ENCODE results near the gene KCNQ2.

DNA sequence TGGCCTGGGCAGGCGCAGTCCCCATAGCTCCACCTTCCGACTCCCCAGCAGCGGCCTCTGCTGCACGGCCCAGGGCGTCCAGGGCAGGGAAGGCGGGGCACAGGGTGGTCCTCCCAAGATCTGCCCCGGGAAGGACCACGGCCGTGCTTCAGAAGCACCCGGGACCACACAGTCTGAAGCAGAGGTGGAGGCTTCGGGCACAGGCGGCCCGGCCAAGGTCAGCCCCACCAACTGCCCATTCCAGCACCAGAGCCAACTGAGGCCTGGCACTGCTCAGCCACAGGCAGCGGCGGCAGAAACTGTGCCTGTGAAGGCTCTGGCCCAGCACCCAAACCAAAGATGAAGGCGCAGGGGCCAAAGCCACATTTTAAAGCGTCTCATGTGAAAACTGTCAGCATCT is 20.6 kb downstream of the KCNQ2 start:
- TF ChIP-seq, protein P1, sequence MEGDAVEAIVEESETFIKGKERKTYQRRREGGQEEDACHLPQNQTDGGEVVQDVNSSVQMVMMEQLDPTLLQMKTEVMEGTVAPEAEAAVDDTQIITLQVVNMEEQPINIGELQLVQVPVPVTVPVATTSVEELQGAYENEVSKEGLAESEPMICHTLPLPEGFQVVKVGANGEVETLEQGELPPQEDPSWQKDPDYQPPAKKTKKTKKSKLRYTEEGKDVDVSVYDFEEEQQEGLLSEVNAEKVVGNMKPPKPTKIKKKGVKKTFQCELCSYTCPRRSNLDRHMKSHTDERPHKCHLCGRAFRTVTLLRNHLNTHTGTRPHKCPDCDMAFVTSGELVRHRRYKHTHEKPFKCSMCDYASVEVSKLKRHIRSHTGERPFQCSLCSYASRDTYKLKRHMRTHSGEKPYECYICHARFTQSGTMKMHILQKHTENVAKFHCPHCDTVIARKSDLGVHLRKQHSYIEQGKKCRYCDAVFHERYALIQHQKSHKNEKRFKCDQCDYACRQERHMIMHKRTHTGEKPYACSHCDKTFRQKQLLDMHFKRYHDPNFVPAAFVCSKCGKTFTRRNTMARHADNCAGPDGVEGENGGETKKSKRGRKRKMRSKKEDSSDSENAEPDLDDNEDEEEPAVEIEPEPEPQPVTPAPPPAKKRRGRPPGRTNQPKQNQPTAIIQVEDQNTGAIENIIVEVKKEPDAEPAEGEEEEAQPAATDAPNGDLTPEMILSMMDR (IDR thresholded peaks at IDR 0.05 in 8 of 11, conservative IDR thresholded peaks at IDR 0.05 in 3 of 11): no peak
- TF ChIP-seq POLR2A (IDR thresholded peaks at IDR 0.05): no peak

Measured in spleen (tissue), 7 donors.